Stimulated activated CD4-positive, alpha-beta T cell treated with anti-CD3 and anti-CD28 coated beads, Interleukin-2, amount 100 ng/mL, for 24 hours (primary cell): ENCODE measurements around the gene SALL3.
"Not testable (repeated sequence)": the region's sequence is repeated elsewhere in the genome, so short reads cannot be mapped to it uniquely, and the experiment has no call there.

Source experiments
- DNase-seq, 2 donors: peaks; one replicate each; pipeline ENCODE4 v3.0.0-alpha.2; 2020

The SALL3 gene

GRCh38 chr18:78979730-78980278, at the start of gene SALL3:
Gene SALL3 (plus strand): TSS chr18:78979818. CDS start chr18:78980275, 457 bp downstream.
- no peak for DNase-seq

- DNase-seq = no peak
Observed at GRCh38 chr18:78932281-78932680, 47.3 kb upstream of the SALL3 start.

- DNase-seq = no peak
Observed at GRCh38 chr18:78934003-78934402, 45.6 kb upstream of the SALL3 start.

- DNase-seq = no peak
Observed at GRCh38 chr18:78934551-78935225, 44.9 kb upstream of the SALL3 start.

DNA sequence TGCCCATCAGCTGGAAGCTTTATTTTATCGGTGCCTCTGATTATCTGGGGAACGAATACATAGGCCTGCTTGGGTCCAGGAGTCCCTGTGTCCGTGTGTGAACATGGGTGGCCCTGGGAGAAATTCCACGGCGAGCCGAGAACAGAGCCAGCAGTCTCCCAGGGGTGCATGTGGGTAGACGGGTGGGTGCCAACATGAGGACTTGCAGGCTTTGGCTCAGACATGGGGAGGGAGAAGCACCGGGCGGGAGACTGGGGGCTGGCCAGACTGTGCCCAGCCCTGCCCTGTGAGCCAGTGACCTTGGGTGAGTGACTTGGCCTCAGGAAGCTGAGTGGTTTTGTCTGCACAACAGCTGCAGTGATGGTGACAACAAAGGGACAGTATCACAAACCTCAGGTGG, 44.2 kb upstream of the SALL3 start:
- no peak for DNase-seq

DNA sequence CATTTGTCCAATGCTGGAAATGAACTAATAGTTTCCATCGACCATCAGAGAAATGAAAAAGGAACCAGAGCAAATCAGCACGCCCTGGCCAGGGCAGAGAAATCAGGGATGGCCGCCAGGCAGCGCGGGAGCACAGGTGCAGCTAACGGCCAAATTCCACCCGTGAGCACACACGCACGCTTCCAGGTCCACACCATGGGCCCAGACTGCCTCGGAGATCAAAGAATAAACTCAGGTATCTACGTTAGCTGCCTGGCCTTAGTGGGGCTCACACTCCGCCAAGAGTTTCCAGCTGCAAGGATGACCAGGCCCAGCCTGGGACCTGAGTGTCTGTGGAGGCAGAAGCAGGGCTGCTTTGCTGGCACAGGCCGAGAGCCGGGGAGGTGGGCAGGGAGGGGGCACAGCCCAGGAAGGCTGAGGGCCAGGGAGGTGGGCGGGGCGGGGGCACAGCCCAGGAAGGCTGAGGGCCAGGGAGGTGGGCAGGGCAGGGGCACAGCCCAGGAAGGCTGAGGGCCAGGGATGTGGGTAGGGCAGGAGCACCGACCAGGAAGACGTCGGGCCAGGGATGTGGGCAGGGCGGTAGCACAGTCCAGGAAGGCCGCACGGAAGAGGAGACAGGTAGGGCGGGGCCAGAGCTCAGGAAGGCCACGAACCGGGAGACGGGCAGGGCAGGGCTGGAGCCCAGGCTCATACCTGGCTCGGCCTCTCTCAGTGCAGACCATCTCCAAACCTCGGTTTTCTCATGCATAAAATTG, 43.2 kb upstream of the SALL3 start:
- DNase-seq = no peak

GRCh38 chr18:78937166-78937565, 42.5 kb upstream of the SALL3 start:
- DNase-seq = no peak

DNA sequence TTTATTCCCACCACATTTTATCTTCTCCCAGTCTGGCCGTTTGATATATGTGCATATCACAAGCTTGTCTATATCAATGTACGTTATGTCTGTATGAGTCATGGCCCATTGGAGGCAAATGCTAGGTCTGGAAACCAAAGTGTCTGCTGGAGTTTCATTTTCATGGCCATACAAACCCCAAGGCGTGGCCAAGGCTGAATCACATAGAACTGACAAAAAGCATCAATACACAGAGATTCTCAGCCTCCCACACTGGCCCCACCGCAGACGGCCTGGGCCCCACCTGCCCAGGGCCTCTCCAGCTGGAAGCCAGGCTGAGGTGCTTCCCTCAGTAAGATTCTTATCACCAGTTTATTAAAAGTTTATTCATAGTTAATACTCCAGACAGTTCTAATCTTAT, 40.5 kb upstream of the SALL3 start:
- DNase-seq = peak in 1 of 2 donors; percentile 30

GRCh38 chr18:78939734-78940494, 39.7 kb upstream of the SALL3 start:
- no peak for DNase-seq

- not testable (repeated sequence) for DNase-seq
Observed at GRCh38 chr18:78942236-78942635, 37.4 kb upstream of the SALL3 start.

GRCh38 chr18:78945628-78946027, 34.0 kb upstream of the SALL3 start:
- DNase-seq = no peak

GRCh38 chr18:78947291-78947690, 32.3 kb upstream of the SALL3 start:
- no peak for DNase-seq

DNA sequence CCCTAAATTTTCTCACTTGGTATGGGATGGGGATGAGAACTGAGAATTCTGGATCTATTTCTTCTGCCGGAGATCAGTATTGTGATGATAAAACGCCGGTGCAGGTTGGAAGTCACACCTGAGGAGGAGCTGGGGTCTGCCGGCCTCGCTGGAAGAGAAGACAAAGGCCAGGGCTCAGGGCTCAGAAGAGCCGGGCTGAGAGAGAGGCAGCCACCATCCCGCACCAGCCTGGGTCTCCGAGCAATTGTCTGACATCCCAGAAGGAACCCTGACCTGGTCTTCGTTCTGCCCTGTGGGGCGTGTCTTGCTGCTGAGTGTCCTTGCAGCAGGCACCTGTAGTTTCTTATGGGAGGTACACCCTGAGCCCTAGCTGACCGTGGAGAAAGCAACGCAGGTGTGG, 31.4 kb upstream of the SALL3 start:
- DNase-seq = no peak

DNA sequence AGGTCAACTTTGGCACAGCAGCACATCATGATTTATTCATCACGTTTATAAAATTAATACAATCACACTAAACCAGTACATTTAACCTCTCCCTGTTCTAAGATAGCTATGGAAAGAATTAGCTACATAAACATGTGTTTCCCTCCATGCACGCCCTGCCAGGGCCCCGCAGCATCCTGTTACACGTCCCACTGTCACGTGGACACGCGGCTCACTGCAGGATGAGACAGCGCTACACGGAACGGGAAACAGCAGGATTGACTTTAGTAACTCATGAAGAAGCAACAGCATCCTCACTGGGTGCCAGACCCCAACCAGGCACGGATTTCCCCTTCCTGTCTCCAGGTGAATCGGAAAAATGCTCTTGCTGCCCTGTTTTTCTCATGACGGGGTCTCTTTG, 30.9 kb upstream of the SALL3 start:
- no peak for DNase-seq

DNA sequence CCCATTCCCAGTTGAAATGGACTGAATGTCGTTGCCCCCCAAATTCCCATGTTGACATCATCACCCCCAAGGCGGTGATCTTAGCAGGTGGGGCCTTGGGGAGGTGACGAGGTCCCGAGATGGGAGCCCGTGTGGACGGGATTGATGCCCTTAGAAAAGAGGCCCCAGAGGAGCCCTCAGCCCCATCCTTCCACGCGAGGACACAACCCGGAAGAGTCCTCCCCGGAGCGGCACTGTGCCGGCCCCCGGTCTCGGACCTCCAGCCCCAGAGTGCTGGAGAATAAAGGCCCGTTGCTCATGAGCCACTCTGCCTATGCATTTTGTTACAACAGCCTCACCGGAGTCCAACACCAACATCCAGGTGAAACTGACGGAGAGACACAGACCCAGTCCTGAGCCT, 30.4 kb upstream of the SALL3 start:
- DNase-seq = no peak

- DNase-seq = no peak
Observed at GRCh38 chr18:78950386-78950785, 29.2 kb upstream of the SALL3 start.

- no peak for DNase-seq
Observed at GRCh38 chr18:78953566-78953965, 26.1 kb upstream of the SALL3 start.

GRCh38 chr18:78955051-78955450, 24.6 kb upstream of the SALL3 start:
- DNase-seq = no peak

GRCh38 chr18:78957140-78957539, 22.5 kb upstream of the SALL3 start:
- DNase-seq = no peak

DNA sequence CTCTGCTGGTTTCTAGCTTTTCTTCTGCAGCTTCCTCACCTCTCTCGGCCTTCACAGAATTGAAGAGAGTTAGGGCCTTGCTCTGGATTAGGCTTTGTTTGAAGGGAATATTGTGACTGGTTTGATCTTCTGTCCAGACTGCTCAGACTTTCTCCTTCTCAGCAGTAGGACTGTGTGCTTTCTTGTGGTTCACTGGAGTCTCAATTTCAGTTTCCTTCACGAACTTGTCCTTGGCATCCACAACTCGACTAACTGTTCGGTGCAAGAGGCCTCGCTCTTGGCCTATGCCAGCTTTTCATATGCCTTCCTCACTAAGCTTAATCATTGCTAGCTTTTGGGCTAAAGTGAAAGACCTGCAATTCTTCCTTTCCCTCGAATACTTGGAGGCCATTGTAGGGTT, 18.9 kb upstream of the SALL3 start:
- no peak for DNase-seq

- no peak for DNase-seq
Observed at GRCh38 chr18:78962098-78962497, 17.5 kb upstream of the SALL3 start.

- DNase-seq = not testable (repeated sequence)
Observed at GRCh38 chr18:78964727-78965126, 14.9 kb upstream of the SALL3 start.

- no peak for DNase-seq
Observed at GRCh38 chr18:78965260-78965659, 14.4 kb upstream of the SALL3 start.
